Islet precursor cell (in vitro differentiated cells): ENCODE results near the gene SLC17A1.

ENCODE experiments used
- DNase-seq: peaks from one replicate; pipeline ENCODE4 v3.0.0-alpha.2; 2018

Gene SLC17A1

GRCh38 chr6:25831532-25832306 is at the start of gene SLC17A1:
Gene SLC17A1, minus strand, starts transcription at chr6:25832052. Its CDS starts 1,495 bp downstream, at chr6:25830557.
- no peak for DNase-seq

GRCh38 chr6:25880601-25881000 is 48.7 kb upstream of the SLC17A1 start:
- DNase-seq: no peak

- DNase-seq: no peak
These were observed 47.0 kb upstream of the SLC17A1 start for GRCh38 chr6:25878721-25879322.

GRCh38 chr6:25875926-25876602 is 44.2 kb upstream of the SLC17A1 start:
- no peak for DNase-seq

- DNase-seq: no peak
These were observed 43.7 kb upstream of the SLC17A1 start for GRCh38 chr6:25875563-25875905.

GRCh38 chr6:25874822-25875562 is 43.1 kb upstream of the SLC17A1 start:
- DNase-seq: no peak

- DNase-seq: no peak
These were observed 42.3 kb upstream of the SLC17A1 start, which contains the start of gene SLC17A3 for GRCh38 chr6:25874118-25874517. Gene SLC17A3, minus strand, starts transcription at chr6:25874243. Its CDS starts 5,856 bp downstream, at chr6:25868387.

- no peak for DNase-seq
These were observed 41.0 kb upstream of the SLC17A1 start for GRCh38 chr6:25872814-25873213.

GRCh38 chr6:25869840-25870239 is 38.0 kb upstream of the SLC17A1 start:
- DNase-seq: no peak

GRCh38 chr6:25868436-25869183 is 36.8 kb upstream of the SLC17A1 start:
- no peak for DNase-seq

- DNase-seq: no peak
These were observed 34.2 kb upstream of the SLC17A1 start for GRCh38 chr6:25866011-25866410.

GRCh38 chr6:25863360-25863759 is 31.5 kb upstream of the SLC17A1 start:
- no peak for DNase-seq

GRCh38 chr6:25862199-25862598 is 30.3 kb upstream of the SLC17A1 start:
- no peak for DNase-seq

GRCh38 chr6:25852756-25853155 is 20.9 kb upstream of the SLC17A1 start:
- no peak for DNase-seq

GRCh38 chr6:25851961-25852360 is 20.1 kb upstream of the SLC17A1 start:
- DNase-seq: no peak

GRCh38 chr6:25844518-25844917 is 12.7 kb upstream of the SLC17A1 start:
- no peak for DNase-seq

- DNase-seq: no peak
These were observed 10.7 kb upstream of the SLC17A1 start for GRCh38 chr6:25842526-25842925.

- peak; percentile 59 for DNase-seq
These were observed 3.8 kb upstream of the SLC17A1 start for GRCh38 chr6:25835442-25836283.

GRCh38 chr6:25834950-25835349 is 3.1 kb upstream of the SLC17A1 start:
- no peak for DNase-seq

GRCh38 chr6:25833136-25833535 is 1.3 kb upstream of the SLC17A1 start:
- no peak for DNase-seq

GRCh38 chr6:25832670-25833069 is 818 bp upstream of the SLC17A1 start:
- no peak for DNase-seq

GRCh38 chr6:25832307-25832662 is 433 bp upstream of the SLC17A1 start:
- DNase-seq: no peak
